B cell (primary cell): ENCODE data around the gene NPAS2. TPM values are rescaled to one million over a fixed set of nuclear protein-coding genes. Genes with fewer than 3 reads are reported as not detected.

Experiments
- ATAC-seq: fragments of 200-7000 bp; cut with Tn5 transposase; one replicate; pipeline ENCODE4 v1.10.0; 2021; ENCODE audit warnings: low read depth, mild to moderate bottlenecking, moderate number of reproducible peaks, moderate library complexity
- CTCF ChIA-PET: fragments of 350-600 bp; sonication (Branson Sonifier 250); formaldehyde crosslinking; loops from one replicate; lab custom pipeline; 2021; ENCODE audit warnings: antibody characterized with exemption, inconsistent platforms; lab: Charles Lee
- POLR2A ChIA-PET: fragments of 350-600 bp; sonication (Branson Sonifier 250); formaldehyde crosslinking; loops from one replicate; lab custom pipeline; 2021; ENCODE audit warnings: antibody characterized with exemption; lab: Charles Lee
- DNase-seq: peaks from one replicate; pipeline ENCODE4 v3.0.0; 2013
- H2AFZ ChIP-seq: 2 replicates; pipeline ENCODE4 v1.6.1; 2012; ENCODE audit warnings: mild to moderate bottlenecking, low read depth, low read length; ENCODE audit not compliant: insufficient read depth, poor library complexity, severe bottlenecking
- H3K27ac ChIP-seq, 2 donors: 1 replicate in 1 of 2; 2 replicates in 1 of 2; pipeline ENCODE4 v1.5.1; 2012 to 2013; ENCODE audit warnings: low read length in 2 of 2, mild to moderate bottlenecking in 2 of 2, moderate library complexity in 1 of 2
- H3K27me3 ChIP-seq, 4 experiments: fragments of 200-600 bp in 1 of 4; sonication (generic) in 1 of 4; replicated peaks in 1 of 4; 1 replicate in 2 of 4; 2 replicates in 2 of 4; pipeline versions ENCODE4 v1.6.1 to v1.7.0; 2013 to 2016; ENCODE audit warnings: low read length in 3 of 4, mild to moderate bottlenecking in 2 of 4, mixed read lengths in 1 of 4, moderate library complexity in 1 of 4; ENCODE audit not compliant: insufficient read depth in 4 of 4, control insufficient read depth in 3 of 4; ENCODE audit errors: control extremely low read depth in 1 of 4
- H3K36me3 ChIP-seq, 2 experiments: replicated peaks in 1 of 2; 1 replicate in 1 of 2; 2 replicates in 1 of 2; pipeline versions ENCODE4 v1.6.1 to v1.7.1; 2013; ENCODE audit warnings: low read length in 1 of 2; ENCODE audit not compliant: insufficient read depth in 2 of 2, control insufficient read depth in 1 of 2; ENCODE audit errors: control extremely low read depth in 1 of 2, extremely low read depth in 1 of 2
- H3K4me1 ChIP-seq, 2 donors: fragments of 200-600 bp in 1 of 2; sonication (generic) in 1 of 2; 1 replicate in 1 of 2; 2 replicates in 1 of 2; pipeline versions ENCODE4 v1.5.1 to v1.6.1; 2013 to 2017; ENCODE audit warnings: low read length in 2 of 2; ENCODE audit not compliant: control insufficient read depth in 2 of 2, insufficient read depth in 2 of 2
- H3K4me2 ChIP-seq: replicated peaks from 2 replicates; pipeline ENCODE3; 2012; ENCODE audit warnings: mild to moderate bottlenecking, low read depth, low read length; ENCODE audit not compliant: poor library complexity, severe bottlenecking
- H3K4me3 ChIP-seq, 5 experiments: fragments of 200-600 bp in 1 of 5; sonication (generic) in 1 of 5; 1 replicate in 3 of 5; 2 replicates in 2 of 5; pipeline versions ENCODE4 v1.5.1 to v1.7.0; 2011 to 2016; ENCODE audit warnings: low read length in 4 of 5, mild to moderate bottlenecking in 4 of 5, low read depth in 2 of 5, control low read depth in 1 of 5, moderate library complexity in 1 of 5; ENCODE audit not compliant: insufficient read depth in 1 of 5; ENCODE audit errors: control extremely low read depth in 1 of 5, extremely low read depth in 1 of 5
- H3K79me2 ChIP-seq: fragments of 200-600 bp; sonication (generic); one replicate; pipeline ENCODE4 v1.6.0; 2016; ENCODE audit warnings: low read length; ENCODE audit not compliant: control insufficient read depth, insufficient read depth
- H3K9ac ChIP-seq: fragments of 200-600 bp; sonication (generic); 2 replicates; pipeline ENCODE4 v1.6.1; 2017; ENCODE audit warnings: mild to moderate bottlenecking, low read length, moderate library complexity
- H3K9me3 ChIP-seq, 3 donors: one replicate each; pipeline versions ENCODE4 v1.6.1 to v1.7.1; 2013; ENCODE audit warnings: low read length in 2 of 3; ENCODE audit not compliant: control insufficient read depth in 2 of 3, insufficient read depth in 1 of 3; ENCODE audit errors: control extremely low read depth in 1 of 3
- H4K20me1 ChIP-seq: 2 replicates; pipeline ENCODE4 v1.6.0; 2012; ENCODE audit warnings: mild to moderate bottlenecking, low read length; ENCODE audit not compliant: insufficient read depth, control insufficient read depth, poor library complexity, severe bottlenecking
- H3K27ac Mint-ChIP-seq: one replicate; pipeline ENCODE4 v1.8.0; 2021; ENCODE audit warnings: mixed read lengths
- H3K27me3 Mint-ChIP-seq: one replicate; pipeline ENCODE4 v1.8.0; 2021; ENCODE audit warnings: mixed read lengths
- H3K4me1 Mint-ChIP-seq: one replicate; pipeline ENCODE4 v1.8.0; 2021; ENCODE audit warnings: mixed read lengths
- H3K4me3 Mint-ChIP-seq: one replicate; pipeline ENCODE4 v1.8.0; 2021; ENCODE audit warnings: mixed read lengths
- H3K9me3 Mint-ChIP-seq: one replicate; pipeline ENCODE4 v1.8.0; 2022; ENCODE audit warnings: mixed read lengths; ENCODE audit not compliant: insufficient read depth
- CTCF ChIP-seq: fragments of 200-600 bp; IDR thresholded peaks from one replicate; pipeline ENCODE4 v1.8.0; 2022; ENCODE audit warnings: antibody characterized with exemption, mild to moderate bottlenecking
- EZH2 ChIP-seq: IDR thresholded peaks from 2 replicates; pipeline ENCODE4 v1.6.1; 2012; ENCODE audit warnings: borderline replicate concordance, low read depth, mild to moderate bottlenecking, moderate library complexity, low read length; ENCODE audit not compliant: insufficient read depth, poor library complexity, severe bottlenecking
- WGBS: methylation state at CpG from one replicate; pipeline ENCODE4 v1.1.5; 2013; ENCODE audit warnings: missing lambda C conversion rate; ENCODE audit not compliant: insufficient coverage; 5-methylcytosine and 5-hydroxymethylcytosine counted together
- intact Hi-C: fragments of 100-400 bp; cut with micrococcal nuclease; formaldehyde crosslinking; loops from one replicate; pipeline ENCODE4 v1.10.0; 2022
- polyA plus RNA-seq: library from polyadenylated mRNA; depleted of rRNA; stranded (reverse); fragments of >200 nt; gene quantifications from 2 replicates; pipeline ENCODE4 v1.2.3, GENCODE V29; 2012
- total RNA-seq, 2 donors: library from RNA; stranded (reverse); fragments of 120-200 nt in 1 of 2; gene quantifications; 1 replicate in 1 of 2; 2 replicates in 1 of 2; pipeline versions ENCODE4 v1.2.3 to v1.2.4, GENCODE V29; 2013 to 2022

Gene NPAS2
- total and polyA plus RNA-seq, 2 donors (not counting 1 experiment from before 2014, with no cell fraction given) = not detected

- WGBS = 96% methylated on average over 10 of the region's 10 CpGs
- ATAC-seq (no peak), DNase-seq (no peak)
- Histone ChIP-seq H3K27ac (no peak overlapping the region), H3K4me1 (peaks cover 0 to 10% of the 10 kb centered on the region in 2 donors), H2AFZ (no peak overlapping the region), H3K36me3 (no peaks in the 10 kb centered on the region), H3K4me3 (no peak overlapping the region), H3K27me3 (no peaks in the 10 kb centered on the region), H3K9me3 (peaks cover 0 to 4% (median 0%) of the 10 kb centered on the region in 3 donors), H3K9ac (no peak overlapping the region), H3K4me2 (no peak overlapping the region), H3K79me2 (no peaks in the 10 kb centered on the region), H4K20me1 (no peaks in the 10 kb centered on the region)
- Mint-ChIP-seq H3K4me3 (no peak overlapping the region), H3K4me1 (peaks cover 11% of the 10 kb centered on the region), H3K27me3 (no peaks in the 10 kb centered on the region), H3K9me3 (no peaks in the 10 kb centered on the region), H3K27ac (no peak overlapping the region)
- no peak for TF ChIP-seq EZH2
- no peak for TF ChIP-seq CTCF
- CTCF ChIA-PET = interaction anchor here (0.6 to 1.1 kb wide), 3 partner anchors 8 to 160 kb away, joined by 3 to 4 read pairs (median 4); no protein-coding TSS in a partner anchor
- intact Hi-C loops = no loop called here
- POLR2A ChIA-PET = no interaction called here
These were observed 225.4 kb downstream of the NPAS2 start for GRCh38 chr2:101045330-101045729.

Other genes with a start within 250 kb of the NPAS2 start
- 1,595 and 1,767 TPM in 2 replicates for gene RPL31, start 182.2 kb downstream of the NPAS2 start, total RNA-seq
- gene RPL31, start 182.2 kb downstream of the NPAS2 start, polyA plus RNA-seq = 1,787 and 2,170 TPM in 2 replicates